ENCODE measurements around the gene ILF3. TPM values are rescaled to one million over a fixed set of nuclear protein-coding genes. Genes with fewer than 3 reads are reported as not detected.

The ILF3 gene
- polyA plus RNA-seq, 1 donor (not counting 4 experiments of a cell fraction or from before 2014, with no cell fraction given) = 162 TPM

DNA sequence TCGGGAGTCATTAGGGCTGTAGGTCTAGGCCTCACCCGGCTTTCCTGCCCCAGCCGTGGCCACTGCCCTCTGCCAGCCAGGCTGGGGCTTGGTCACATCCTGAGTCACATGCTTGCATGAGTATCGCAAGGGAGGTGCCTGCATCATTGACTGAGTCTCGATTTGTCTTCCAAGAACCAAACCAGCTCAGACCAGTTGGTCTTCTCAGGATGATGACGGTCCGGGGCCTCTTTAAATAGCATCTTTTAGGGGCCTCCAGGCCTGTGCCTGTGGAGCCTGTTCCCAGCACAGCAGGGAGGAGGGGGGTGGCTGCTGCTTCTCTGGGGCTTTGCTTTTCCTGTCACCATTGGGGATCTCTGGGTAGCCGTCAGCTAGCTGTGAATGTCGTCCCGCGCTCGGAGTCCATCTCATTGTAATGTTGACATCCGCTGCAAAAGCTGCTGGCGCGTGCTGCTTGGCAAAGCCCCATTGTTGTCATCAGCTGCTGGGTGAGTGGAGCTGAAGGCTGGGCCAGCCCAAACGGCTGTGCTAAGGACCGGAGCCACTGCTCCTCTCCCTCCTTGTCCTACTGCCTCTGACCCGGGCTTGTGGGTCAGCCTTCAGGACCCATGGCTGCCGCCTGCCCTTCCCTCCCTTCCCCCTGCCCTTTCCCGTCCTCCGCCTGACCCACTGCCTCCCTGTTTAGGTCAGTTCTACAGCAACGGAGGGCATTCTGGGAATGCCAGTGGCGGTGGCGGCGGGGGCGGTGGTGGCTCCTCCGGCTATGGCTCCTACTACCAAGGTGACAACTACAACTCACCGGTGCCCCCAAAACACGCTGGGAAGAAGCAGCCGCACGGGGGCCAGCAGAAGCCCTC is 32.7 kb downstream of the ILF3 start:
- Histone ChIP-seq H3K36me3 (ENCODE audit: control insufficient read depth in 2 of 2, extremely low read depth in 1 of 2, insufficient read depth in 2 of 2, low read length in 2 of 2) (peaks cover 66 to 69% of the 10 kb centered on the region in 2 experiments), H3K4me1 (ENCODE audit: control insufficient read depth, extremely low read depth, insufficient read depth, low read length) (peaks cover 3% of the 10 kb centered on the region), H4K20me1 (ENCODE audit: control insufficient read depth, extremely low read depth, insufficient read depth, low read length) (peaks cover 11% of the 10 kb centered on the region), H3K79me2 (ENCODE audit: control insufficient read depth, insufficient read depth, low read length) (peaks cover 25% of the 10 kb centered on the region), H3K9ac (ENCODE audit: control insufficient read depth, extremely low read depth, insufficient read depth, low read length) (peak overlapping the region; percentile 41), H3K9me3 (ENCODE audit: control insufficient read depth, low read depth, low read length) (no peaks in the 10 kb centered on the region), H3K27ac (ENCODE audit: control insufficient read depth, insufficient read depth, low read length) (peak overlapping the region; percentile 39), H3K4me3 (ENCODE audit: control insufficient read depth in 2 of 3, extremely low read depth in 1 of 3, insufficient read depth in 2 of 3, low read depth in 1 of 3, low read length in 3 of 3) (no peak overlapping the region), H3K4me2 (ENCODE audit: control insufficient read depth, extremely low read depth, insufficient read depth, low read depth, low read length) (no peak overlapping the region), H3K9me1 (ENCODE audit: control insufficient read depth, extremely low read depth, insufficient read depth, low read length) (no peaks in the 10 kb centered on the region), H3K27me3 (ENCODE audit: control insufficient read depth, extremely low read depth, insufficient read depth, low read length) (no peaks in the 10 kb centered on the region), H2AFZ (ENCODE audit: control insufficient read depth, low read length) (no peak overlapping the region)
- FAIRE-seq = no peak
- dilution Hi-C loops (cut with MboI; ENCODE audit: extremely low pct_ligation_motif_present, low sequenced_read_pairs) = no loop called here
- no peak for TF ChIP-seq CTCF (optimal IDR thresholded peaks at IDR 0.05 in 1 of 3, IDR thresholded peaks at IDR 0.05 in 1 of 3, conservative IDR thresholded peaks at IDR 0.05 in 1 of 3; ENCODE audit: extremely low read depth in 1 of 3, insufficient read depth in 2 of 3, low read length in 3 of 3)
- DNase-seq (ENCODE audit: low read depth, low spot score) = no peak

DNA sequence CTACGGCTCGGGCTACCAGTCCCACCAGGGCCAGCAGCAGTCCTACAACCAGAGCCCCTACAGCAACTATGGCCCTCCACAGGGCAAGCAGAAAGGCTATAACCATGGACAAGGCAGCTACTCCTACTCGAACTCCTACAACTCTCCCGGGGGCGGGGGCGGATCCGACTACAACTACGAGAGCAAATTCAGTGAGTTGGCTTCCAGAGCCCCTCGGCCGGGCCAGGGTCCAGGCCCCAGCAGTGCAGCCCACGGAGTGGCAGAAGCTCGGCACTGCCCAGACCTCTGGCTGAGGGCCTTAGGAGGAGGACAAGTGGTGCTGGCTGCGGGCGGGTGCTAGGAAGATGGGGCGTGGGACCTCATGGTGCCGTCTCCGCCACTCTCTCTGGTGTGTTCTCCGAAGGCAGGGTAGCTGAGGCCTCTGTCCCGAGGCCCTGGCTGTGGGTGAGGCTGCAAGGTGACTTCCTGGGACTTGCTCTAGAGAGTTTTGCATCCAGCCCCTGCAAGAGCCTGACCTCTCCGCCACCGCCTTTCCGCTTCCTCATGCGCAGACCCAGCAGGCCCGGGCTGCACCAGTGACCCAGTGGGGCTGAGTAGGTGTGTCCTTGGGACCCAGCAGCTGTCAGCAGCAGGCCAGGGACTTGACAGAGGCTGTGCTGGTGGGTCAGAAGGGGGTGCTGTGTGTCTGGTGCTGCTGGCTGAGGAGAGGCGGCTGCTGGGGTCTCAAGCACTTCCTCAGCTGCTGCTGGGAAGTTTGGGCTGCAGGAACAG is 33.6 kb downstream of the ILF3 start:
- Histone ChIP-seq H3K4me3 (ENCODE audit: control insufficient read depth in 2 of 3, extremely low read depth in 1 of 3, insufficient read depth in 2 of 3, low read depth in 1 of 3, low read length in 3 of 3) (no peak overlapping the region), H3K4me1 (ENCODE audit: control insufficient read depth, extremely low read depth, insufficient read depth, low read length) (peaks cover 3% of the 10 kb centered on the region), H3K9ac (ENCODE audit: control insufficient read depth, extremely low read depth, insufficient read depth, low read length) (no peak overlapping the region), H3K27me3 (ENCODE audit: control insufficient read depth, extremely low read depth, insufficient read depth, low read length) (no peaks in the 10 kb centered on the region), H3K4me2 (ENCODE audit: control insufficient read depth, extremely low read depth, insufficient read depth, low read depth, low read length) (no peak overlapping the region), H3K9me1 (ENCODE audit: control insufficient read depth, extremely low read depth, insufficient read depth, low read length) (no peaks in the 10 kb centered on the region), H3K9me3 (ENCODE audit: control insufficient read depth, low read depth, low read length) (no peaks in the 10 kb centered on the region), H4K20me1 (ENCODE audit: control insufficient read depth, extremely low read depth, insufficient read depth, low read length) (peaks cover 15% of the 10 kb centered on the region), H3K27ac (ENCODE audit: control insufficient read depth, insufficient read depth, low read length) (no peak overlapping the region), H3K79me2 (ENCODE audit: control insufficient read depth, insufficient read depth, low read length) (peaks cover 17% of the 10 kb centered on the region), H2AFZ (ENCODE audit: control insufficient read depth, low read length) (no peak overlapping the region), H3K36me3 (ENCODE audit: control insufficient read depth in 2 of 2, extremely low read depth in 1 of 2, insufficient read depth in 2 of 2, low read length in 2 of 2) (peaks cover 60 to 69% of the 10 kb centered on the region in 2 experiments)
- no peak for TF ChIP-seq EZH2 (IDR thresholded peaks at IDR 0.05; ENCODE audit: low read length)
- TF ChIP-seq CTCF (optimal IDR thresholded peaks at IDR 0.05 in 1 of 3, IDR thresholded peaks at IDR 0.05 in 1 of 3, conservative IDR thresholded peaks at IDR 0.05 in 1 of 3; ENCODE audit: extremely low read depth in 1 of 3, insufficient read depth in 2 of 3, low read length in 3 of 3) = no peak
- no peak for FAIRE-seq
- no peak for DNase-seq (ENCODE audit: low read depth, low spot score)
- dilution Hi-C loops (cut with MboI; ENCODE audit: extremely low pct_ligation_motif_present, low sequenced_read_pairs) = no loop called here
